HG03575 (cell line): Measurements from ENCODE around the gene KRT4.

Experiments
- ATAC-seq: cut with Tn5 transposase; IDR thresholded peaks from one replicate; pipeline ENCODE4 v1.9.1; 2021; ENCODE audit not compliant: unreplicated experiment, insufficient number of reproducible peaks, low FRiP score; ENCODE audit errors: extremely low read depth

Gene KRT4

DNA sequence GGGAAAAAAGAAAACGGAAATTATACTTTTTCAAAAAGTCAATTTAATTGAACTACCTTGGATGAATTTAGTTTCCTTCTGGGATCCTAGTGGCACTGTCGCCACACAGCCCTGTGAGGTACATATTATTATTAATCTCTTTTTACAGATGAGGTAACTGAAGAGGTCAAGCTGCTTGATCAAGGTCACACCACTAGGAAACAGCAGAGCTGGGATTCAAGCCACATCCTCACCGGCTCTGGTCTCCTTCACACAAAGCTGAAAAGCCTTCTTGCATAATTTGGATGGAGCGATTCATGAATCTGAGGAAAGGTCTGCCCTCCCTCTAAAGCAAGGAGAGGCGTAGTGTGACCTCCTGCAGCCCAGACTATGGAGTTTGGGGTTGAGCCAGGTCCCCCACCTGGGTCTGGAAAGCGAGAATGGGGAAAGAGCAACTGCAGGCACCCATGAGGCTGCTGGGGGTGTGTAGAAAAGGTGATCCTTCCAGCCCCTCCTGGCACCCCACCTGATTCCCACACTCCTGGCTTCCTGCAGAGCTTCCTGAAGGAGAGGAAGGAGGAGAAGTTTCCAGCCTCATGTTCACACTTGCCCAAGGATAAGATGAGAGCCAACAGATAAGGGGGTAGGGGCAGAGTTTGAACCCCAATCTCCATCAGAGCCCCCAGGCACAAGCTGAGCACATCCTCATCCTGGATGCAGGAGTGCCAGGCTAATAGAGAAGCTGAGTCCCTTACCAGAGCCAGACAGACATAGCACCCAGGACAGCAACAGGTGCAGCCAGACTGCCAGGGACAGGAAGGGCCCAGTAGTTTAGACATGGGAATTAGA is 24.1 kb upstream of the KRT4 start:
- ATAC-seq: no peak

DNA sequence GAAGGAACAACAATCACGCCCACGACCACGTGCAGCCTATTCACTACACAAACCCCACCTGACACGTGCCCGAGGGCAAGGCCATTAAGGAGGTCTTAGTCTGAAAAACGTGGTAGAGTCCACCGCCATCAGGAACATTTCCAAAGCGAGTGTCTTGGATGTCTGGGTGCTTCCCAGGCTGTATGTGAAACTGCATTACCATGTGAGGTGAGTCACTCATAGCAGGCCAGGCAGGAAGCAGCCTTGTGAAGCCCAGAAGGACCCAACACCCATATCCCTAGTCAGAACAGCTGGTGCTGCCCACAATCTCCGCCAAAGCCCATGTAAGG is 23.5 kb upstream of the KRT4 start:
- ATAC-seq: no peak

DNA sequence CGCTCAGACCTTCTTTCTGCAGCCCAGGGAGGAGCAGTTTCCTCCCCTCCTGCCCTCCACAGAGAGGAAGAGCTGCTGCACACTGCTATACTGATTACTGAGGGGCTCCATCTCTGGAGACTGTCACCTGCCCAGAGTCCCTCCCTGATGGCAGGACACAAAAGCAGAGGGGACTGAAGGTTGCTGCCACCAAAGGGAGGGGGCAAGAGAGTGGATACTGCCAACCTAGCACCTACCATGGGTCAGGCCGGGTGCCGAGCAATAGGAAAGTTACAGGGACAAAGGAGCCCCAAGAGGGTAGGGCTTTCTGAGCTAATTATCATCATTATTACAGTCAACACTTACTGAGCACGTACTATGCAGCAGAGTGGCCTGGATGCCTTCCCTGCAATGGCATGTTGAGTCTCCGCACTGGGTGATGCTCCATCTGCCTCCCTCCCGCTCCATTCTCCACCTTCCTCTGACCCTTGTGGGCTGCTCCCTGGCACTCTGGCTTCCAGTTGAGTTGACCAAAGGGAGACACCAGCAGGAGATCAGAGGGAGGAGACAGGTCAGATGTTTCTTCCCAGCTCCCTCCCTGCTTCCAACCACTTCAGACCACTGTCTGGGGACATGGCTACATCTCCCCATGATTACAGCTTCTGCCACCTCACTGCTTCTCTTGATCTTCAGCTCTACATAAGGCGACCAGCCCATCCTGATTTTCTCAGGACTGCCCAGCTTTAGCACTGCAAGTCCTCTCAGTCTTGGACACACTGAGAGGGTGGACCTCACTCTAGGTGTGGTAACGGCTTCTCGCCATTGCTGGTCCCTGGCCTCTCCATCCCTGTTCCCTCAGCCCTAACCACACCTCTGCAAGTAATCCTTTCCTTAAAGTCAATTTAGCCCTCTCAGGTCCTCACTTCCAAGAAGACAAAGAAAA is 22.8 kb upstream of the KRT4 start:
- ATAC-seq: no peak

DNA sequence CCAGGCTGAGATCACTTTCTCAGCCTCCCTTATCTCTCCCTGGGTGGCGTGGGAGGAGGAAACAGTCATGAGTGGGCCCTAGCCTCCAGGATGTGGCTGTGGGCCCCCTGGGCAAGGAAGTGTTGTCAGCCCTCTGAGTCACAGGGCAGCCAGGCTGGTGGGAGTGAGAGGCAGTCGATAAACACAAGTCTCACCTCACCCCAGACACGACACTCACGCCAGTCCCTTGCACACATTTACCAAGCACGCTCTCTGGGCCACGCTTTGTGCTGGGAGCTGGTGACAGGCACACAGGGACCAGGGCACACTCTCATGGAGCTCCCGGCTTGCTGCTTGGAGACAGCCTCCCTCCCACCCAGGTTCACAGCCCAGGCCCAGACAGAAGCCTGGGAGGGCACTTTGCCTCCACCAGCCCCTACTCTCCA is 22.1 kb upstream of the KRT4 start:
- no peak for ATAC-seq

DNA sequence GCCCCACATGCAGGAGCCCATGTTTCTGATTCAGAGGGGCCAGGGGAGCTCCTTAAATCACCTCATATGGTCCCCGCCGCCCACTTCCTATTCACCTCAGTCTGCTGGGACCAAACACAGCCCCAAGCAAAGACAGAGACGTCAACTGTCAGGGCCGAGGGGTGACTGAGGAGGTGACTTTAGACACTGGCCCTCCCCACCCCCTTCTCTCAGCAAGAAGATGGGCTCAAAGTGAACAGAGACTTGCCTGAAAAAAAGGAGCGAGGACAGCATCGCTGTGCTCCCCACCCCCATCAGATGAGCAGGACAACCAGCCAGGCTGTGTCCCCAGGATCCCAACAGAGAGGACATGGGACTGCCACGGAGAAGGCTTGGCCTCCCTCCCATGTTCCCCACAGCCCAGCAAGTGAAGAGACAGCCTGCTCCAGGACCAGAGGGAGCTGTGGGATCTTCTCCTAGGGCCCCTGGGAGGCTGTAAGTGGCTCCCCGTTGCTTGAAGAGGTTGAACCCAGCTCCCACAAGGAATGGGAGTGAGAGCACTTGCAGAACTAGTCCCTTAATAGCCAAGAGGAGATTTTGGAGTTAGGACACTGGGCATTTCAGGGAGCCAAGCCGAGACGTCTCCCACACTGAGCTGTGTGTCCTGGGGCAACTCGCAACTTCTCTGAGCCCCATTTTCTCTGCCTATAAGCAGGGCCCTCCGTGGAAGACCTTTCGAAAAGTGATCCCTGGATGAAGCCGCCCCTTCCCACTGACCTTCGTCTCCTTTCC is 21.5 kb upstream of the KRT4 start:
- ATAC-seq: no peak

DNA sequence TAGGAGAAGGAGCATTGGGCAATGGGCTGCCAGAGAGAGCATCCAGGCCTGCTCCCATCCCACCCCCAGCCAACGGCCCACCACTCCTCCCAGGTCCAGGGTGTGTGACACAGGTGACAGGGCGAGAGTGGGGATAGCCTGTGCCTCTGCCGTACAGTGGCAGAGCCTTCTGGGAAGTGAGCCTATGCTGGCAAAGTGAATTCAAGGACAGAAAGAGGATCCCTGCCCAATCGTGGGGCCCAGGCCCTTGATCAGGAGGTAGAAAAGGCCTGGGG is 20.7 kb upstream of the KRT4 start:
- no peak for ATAC-seq

DNA sequence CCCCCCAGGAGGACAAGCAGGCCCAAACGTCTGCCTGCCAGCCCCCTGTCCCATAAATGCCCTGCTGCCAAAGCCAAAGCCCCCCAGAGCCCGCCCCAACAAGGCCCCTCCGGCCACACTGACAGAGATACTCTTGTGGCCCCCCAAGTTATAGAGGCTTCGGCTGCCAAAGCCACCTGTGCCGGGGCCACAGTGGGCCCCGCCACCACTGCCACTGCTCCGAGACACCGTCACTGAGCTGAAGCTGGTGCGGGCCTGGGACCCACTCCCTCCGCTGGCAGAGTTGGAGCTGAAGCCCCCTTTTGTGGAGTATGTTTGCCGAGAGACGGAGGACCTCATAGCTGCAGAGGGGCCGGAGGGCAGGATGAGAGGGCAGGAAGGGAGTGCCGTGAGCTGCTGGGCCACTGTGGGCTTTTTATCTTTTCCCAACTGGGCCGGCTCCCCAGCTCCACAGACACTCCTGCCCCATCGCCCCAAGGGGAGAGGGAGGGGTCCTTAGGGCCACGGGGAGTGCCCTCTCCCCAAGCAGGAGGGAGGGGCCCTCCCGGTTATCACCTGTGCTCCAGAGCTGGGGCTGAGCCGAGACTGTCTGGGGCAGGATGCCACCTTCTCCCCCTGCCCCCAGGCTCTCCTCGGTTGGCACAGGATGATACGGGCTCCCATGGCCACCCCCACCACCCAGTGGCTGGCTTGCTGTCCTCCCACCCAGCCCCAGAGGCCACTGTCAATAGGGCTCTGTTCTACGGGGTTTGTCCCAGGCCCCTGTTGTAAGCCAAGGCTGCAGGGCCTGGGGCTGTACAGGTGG is 20.2 kb upstream of the KRT4 start, which contains the start of gene KRT79:
TSS of gene KRT79 (minus strand) at position 390 of the 805 bp plus-strand sequence. CDS start at position 339, 51 bp downstream.
- no peak for ATAC-seq

DNA sequence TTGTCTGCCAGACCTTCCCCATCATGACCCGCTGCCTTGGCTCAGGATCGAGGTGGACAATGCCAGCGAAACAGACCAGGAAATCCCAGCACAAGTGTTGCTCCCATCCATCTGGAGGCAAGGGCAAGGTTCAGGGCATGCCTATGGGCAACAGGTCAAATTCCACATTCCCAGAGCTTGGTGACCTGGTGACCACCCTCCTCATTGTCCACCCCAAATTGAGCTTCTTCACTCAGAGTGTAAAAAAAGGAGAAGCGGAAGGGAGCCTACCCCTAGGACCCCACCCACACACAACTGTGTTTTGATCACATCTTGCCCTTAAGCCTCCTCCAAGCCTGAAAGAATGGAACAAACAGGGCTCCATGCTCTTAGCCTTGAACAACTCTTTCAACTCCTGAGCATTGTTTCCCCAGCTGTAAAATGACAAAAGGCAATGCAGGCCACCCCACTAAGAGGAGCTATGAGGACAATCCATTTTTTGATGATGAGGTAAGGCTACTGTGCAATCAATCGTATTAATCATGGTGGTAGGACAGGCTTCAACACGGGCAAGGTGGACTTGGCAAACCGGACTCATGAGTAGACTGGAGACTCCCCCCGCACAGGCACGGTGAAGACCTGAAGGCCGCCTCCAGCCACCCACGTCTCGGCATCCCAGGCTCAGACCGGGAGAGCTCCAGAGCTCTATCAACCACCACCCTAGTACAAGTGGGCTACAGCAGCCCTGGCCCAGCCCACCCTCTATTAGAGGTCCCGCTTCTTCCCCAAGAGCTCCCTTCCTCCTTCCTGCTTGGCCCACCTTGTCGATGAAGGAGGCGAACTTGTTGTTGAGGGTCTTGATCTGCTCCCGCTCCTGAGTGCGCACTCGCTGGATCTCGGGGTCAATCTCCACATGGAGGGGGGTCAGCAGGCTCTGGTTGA is 19.3 kb upstream of the KRT4 start:
- no peak for ATAC-seq

DNA sequence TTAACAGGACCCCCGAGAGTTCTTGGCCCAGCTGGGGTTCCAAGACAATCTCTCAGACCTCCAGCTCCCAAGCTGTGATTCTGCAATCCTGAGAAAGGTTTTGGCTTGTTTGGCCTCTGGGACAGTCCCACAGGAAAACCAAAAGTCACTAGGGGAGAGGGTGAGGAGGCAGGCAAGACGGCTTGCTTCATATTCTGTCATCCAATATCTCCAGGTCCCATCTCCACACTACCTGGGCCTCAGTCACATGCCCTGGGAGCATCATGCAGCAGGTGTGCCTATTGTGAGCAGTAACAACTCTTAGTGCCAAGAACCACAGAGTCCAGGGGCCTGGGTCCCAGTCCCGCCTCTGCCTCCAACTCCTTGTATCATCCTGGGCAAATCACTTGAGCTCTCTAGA is 18.5 kb upstream of the KRT4 start:
- no peak for ATAC-seq

DNA sequence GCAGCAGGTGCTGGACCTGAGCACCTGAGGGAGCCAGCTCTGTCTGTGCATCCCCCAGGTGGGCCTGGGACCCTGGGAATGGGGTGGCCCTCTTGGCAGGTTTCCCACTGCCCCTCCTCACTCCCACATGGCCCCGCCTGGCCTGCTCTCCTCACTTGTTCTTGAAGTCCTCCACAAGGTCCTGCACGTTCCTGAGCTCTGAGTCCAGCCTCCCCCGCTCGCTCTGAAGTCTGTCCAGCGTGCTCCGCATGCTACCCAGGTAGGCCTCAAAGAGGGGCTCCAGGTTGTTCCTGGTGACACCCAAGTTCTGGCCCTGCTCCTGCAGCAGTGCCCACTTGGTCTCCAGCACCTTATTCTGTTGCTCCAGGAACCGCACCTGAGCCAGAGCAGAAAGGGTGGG is 17.3 kb upstream of the KRT4 start:
- ATAC-seq: no peak

DNA sequence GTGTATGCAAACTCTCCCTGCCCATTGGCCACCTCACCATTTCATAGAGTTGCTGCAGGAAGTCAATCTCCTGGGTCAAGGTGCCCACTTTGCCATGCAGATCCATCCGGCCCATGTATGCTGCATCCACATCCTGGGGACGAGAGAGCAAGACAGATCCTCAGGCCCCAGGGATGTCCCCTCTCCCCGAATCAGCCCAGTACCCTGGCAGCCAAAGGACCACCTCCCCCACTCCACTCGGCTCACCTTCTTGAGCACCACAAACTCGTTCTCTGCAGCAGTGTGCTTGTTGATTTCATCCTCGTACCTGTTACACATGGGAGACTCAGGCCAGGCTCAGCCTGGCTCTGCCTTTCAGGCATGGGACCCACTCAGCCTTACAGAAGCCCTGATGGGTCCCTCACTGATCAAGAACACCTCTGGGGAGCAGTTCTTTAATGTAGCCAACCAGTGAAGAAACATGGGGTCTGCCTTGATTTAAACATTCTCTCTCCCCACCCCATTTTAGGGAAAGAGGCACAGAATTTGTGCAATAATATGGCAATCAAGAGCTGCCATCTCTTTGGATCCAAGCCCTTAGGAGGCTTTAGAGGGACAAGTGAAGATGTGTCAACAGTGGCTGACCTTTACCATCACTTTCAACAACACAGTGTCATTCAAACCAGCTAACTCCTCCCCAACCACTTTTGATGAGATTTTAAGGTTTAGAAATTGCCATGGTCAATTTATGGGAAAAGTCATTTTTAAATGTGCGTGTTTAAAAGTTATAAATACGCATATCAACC is 16.3 kb upstream of the KRT4 start:
- ATAC-seq: no peak

DNA sequence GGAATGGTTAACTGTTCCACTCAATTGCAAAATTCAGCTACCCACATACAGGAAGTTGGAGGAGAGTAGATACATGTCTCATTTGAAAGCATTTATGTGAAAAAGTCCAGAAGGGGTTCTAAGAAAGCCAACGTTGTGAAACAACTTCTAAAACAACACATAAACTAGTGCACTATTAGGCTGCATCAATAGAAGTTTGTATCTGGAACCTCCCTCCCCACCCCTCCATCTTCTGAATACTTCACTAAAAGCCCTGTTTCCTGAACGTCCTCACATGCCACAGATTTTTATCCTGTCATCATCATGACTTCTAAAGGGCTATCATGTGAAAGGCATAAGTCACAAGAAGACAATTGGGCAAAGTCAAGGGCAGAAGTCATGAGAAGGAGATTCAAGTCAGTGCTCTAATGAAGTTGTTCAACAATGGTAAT is 14.7 kb upstream of the KRT4 start:
- no peak for ATAC-seq

DNA sequence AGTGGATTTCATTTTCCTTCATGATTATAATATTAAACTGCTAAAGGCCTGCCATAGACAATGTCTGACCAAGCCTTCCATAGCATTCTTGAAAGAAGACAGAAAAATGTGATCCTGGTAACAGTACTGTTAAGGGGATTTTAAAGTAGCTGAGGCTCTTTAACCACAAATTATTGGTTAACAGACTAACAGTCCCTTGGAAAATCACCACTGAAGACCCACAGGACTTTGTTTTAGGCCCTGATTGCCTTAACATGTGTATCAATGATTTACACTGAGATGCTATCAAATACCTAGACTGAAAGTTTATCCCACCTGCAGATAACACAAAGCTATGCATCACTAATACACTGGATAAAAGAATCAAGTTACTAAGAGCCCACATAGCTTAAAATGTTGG is 14.2 kb upstream of the KRT4 start:
- no peak for ATAC-seq

DNA sequence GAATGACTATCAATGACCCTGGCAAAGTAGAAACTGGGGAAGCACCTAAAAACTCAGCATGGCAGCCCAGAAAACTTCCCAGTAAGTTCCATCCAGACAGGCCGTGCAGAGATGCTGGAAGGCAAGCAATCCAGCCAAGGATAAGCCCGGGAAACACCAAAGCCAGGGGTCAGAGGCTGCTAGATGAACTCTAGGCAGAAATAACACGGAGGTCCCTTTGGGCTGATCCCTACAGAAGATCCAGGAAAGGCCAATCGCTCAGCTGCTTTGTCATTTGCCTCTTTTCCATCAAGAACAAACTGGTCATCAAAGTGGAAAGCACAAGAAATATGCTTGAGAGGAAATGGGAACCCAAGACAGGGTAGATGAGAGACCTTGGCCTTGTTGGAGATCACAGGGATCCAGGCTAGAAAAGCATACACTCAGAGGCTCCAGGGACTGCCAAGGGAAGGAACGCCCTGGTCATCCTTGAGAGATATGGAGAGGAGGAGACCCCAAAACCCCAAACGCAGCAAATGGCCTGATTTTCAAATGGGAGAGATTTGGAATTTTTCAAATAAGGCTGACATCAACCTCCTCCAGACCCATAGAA is 13.7 kb upstream of the KRT4 start:
- no peak for ATAC-seq

DNA sequence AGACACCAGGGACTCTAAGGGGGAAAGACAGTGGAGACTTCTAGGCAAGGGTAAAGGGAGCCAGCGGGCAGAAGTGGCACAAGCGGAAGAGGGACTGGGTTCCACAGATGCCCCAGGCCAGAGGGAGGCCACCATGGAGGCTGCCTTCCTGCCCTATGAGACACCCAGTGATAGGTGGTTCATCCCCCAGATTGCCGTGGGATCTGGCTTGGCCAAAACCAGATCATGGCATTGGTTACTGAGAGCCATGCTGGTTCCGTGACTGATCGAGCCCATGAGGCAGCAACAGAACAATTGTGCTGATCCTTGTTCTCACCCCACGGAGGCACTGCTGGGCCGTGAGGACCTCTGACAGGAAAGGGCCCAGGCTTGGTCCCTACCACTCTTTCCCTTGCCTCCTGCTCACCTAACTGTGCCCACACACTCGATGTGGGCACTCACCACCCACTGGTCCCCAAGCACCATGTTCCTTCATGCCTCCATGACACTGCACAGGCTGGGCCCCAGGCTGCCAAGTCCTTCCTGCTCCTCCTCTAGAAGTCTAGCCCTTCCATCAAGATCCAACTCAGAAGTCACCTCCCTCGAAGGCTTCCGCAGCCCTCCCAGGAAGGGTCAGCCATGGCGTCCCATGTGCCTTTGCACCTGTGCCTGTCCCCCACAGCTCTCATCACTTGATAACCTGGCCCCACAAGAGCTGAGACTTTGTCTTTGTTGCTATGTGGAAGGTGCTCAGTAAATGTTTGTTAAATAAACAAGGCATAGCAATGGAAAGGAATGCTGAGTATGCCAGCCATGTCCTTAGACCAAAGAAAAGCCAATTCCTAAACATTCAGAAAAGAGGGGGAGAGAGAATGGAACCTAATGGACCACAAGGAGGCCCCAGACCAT is 12.9 kb upstream of the KRT4 start:
- no peak for ATAC-seq

DNA sequence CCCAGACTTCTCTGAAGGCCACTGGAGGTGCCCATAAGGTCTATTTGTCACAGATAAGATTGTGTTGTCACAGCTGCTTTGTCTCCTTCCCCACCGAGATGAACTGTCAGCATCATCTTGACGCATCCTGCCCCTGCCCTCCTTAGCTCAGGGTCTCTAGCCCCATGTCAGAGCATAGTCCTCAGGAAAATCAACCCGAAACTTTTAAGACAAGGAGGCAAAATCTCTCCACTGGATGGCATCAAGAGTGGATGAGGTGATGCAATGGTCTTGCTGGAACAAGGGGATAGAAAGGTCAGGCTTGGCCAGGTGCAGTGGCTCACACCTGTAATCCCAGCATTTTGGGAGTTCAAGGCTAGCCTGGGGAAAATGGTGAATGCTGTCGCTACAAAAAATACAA is 12.0 kb upstream of the KRT4 start:
- ATAC-seq: no peak
